ENCODE data around the gene ROR2. TPM values are rescaled to one million over a fixed set of nuclear protein-coding genes. Genes with fewer than 3 reads are reported as not detected.

Gene ROR2
- total RNA-seq, 8 experiments from 2014 or later = 0.32 to 26.3 (median 7.4) TPM

DNA sequence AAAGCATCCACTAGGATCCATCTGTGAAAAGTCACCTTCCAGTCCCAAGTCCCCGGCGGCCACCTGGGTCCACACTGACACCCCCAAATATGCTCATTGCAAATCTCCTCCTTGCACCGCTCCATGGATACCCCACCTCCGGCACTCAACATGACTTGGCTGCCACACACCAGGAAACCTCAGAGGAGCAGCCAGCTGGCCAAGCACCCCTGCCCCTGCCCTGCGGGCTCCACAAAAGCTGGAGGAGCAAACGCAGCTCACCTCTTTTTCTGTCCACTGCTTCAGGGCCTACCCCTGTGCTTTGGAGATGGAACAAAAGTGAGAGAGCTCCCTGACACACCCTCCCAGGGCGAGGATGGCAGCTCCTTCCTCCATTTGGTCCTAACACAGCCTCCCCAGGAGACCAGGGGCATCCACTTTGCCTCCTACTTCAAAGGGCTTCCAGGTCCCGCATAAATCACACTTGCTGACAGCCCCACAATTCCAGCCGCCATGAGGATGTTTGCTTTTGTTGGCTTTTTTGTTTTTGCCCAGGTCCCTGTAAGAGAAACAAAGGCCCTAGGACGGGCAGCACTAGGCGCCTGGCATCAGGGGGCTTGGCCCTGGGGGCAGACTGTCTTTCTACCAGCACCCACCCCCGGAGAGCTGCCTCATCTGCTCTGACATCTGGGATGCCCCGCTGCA is 14.8 kb downstream of the ROR2 start:
- Histone ChIP-seq H3K4me3 (no peak overlapping the region), H3K27ac (no peak overlapping the region), H3K4me1 (replicated peaks in 1 of 2) (peaks cover 4 to 5% of the 10 kb centered on the region in 2 donors)
- peak in 2 of 8 experiments; percentile 24 to 52 for ATAC-seq (replicated peaks in 6 of 8)
- 13 to 88% (median 40%) methylated on average over 2 to 7 of the region's 13 CpGs; no CpG with 5 or more reads in 4 of the 10 experiments for WGBS, 10 experiments
- in situ Hi-C loops (cut with MboI; ENCODE audit: low pct_unique_long_range_greater_than_20kb in 2 of 9, low sequenced_read_pairs in 9 of 9, unreplicated experiment in 9 of 9) = loop anchor here in 2 of 9 experiments (25.0 kb wide), 1 partner anchor 173 kb away; no protein-coding TSS in a partner anchor

DNA sequence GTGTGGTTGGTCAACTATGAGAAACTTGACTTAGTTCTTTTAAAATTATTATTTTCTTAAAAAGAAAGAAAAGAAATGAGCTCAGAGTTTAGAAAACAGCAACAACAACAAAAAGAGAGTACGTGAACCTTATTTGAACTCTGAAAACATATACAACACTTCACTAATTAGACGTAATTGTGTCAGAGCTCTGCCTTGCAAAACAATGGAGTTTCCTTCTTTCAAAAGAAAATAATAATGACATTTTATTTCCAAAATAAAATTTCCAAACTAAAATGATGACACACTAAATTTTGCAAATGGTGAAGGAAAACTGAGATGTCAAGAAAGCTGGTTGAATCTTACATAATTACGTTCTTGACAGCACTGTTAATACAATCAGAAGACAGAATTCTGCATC is 15.4 kb downstream of the ROR2 start:
- Histone ChIP-seq H3K4me1 (replicated peaks in 1 of 2) (peaks cover 4 to 5% of the 10 kb centered on the region in 2 donors), H3K27ac (no peak overlapping the region), H3K4me3 (no peak overlapping the region)
- in situ Hi-C loops (cut with MboI; ENCODE audit: low pct_unique_long_range_greater_than_20kb in 2 of 9, low sequenced_read_pairs in 9 of 9, unreplicated experiment in 9 of 9) = loop anchor here in 2 of 9 experiments (25.0 kb wide), 1 partner anchor 172 kb away; no protein-coding TSS in a partner anchor
- no peak for ATAC-seq (replicated peaks in 6 of 8)
- 33 to 83% (median 66%) methylated on average over 2 to 3 of the region's 3 CpGs; no CpG with 5 or more reads in 1 of the 10 experiments for WGBS, 10 experiments

DNA sequence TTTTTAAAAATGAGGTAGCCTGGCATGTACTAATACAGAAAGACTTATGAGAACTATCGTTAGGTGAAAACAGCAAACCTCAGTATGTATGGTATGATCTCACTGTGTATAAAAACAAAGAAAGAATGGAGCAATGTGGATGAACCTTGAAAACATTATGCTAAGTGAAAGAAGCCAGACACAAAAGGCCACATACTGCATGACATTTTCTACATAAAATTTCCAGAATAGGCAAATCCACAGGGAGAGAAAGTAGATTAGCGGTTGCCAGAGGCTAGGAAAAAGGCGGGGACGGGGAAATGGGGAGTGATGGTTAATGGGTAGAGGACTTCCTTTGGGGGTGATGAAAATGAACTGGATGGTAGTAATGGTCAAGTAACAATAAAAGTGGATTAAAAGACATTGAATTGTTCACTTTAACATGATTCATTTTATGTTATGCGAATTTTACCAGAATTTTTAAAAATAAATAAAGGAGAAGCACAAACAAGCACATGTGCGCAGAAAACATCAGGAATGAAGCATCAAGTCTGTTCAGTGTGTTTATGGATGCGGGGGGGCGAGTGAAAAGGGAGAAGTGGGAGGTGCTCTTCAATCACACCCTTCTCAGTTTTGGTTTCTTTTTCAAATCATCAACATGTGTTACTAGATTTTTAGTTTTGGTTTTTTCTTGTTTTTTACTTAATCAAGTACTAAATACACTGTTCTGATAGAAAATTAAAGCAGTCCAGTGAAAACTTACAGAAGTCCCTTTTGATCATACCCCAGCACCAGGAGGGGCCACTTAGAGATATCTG is 16.3 kb downstream of the ROR2 start:
- peak in 3 of 8 experiments; percentile 80 to 87 (median 82) for ATAC-seq (replicated peaks in 6 of 8)
- 5 to 100% (median 76%) methylated on average over 3 to 8 of the region's 8 CpGs for WGBS, 10 experiments

DNA sequence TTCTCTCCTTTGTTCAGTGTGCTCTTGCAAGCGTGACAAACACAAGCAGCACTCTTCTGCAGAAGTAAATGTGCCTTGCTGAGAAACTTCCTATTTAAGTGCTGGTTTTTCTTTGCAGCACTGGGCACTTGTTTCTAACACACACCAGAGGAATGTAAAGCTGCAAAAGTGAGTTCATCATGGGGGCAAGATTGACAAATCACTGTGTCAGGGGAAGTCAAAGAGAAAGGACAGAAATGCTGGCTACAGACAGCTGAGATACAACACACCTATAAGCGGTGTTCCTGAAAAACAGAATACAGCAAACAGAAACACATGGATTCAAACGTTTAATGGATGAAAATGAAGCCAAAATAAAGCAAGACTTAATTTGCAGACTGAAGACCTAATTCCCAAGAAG is 19.6 kb downstream of the ROR2 start:
- no peak overlapping the region for H3K4me3 ChIP-seq
- H3K4me1 ChIP-seq (replicated peaks in 1 of 2) = peaks cover 2 to 4% of the 10 kb centered on the region in 2 donors
- 40 to 100% (median 73%) methylated on average over 1 to 3 of the region's 3 CpGs; no CpG with 5 or more reads in 1 of the 10 experiments for WGBS, 10 experiments
- ATAC-seq (replicated peaks in 6 of 8) = no peak
- no peak overlapping the region for H3K27ac ChIP-seq
- in situ Hi-C loops (cut with MboI; ENCODE audit: low pct_unique_long_range_greater_than_20kb in 2 of 9, low sequenced_read_pairs in 9 of 9, unreplicated experiment in 9 of 9) = loop anchor here in 2 of 9 experiments (25.0 kb wide), 1 partner anchor 168 kb away; no protein-coding TSS in a partner anchor

More for the DNA sequence above, 16.3 kb downstream of the ROR2 start:
- H3K27ac ChIP-seq = no peak overlapping the region
- peaks cover 2 to 4% of the 10 kb centered on the region in 2 donors for H3K4me1 ChIP-seq (replicated peaks in 1 of 2)
- in situ Hi-C loops (cut with MboI; ENCODE audit: low pct_unique_long_range_greater_than_20kb in 2 of 9, low sequenced_read_pairs in 9 of 9, unreplicated experiment in 9 of 9) = loop anchor here in 2 of 9 experiments (25.0 kb wide), 1 partner anchor 171 kb away; no protein-coding TSS in a partner anchor
- no peak overlapping the region for H3K4me3 ChIP-seq

DNA sequence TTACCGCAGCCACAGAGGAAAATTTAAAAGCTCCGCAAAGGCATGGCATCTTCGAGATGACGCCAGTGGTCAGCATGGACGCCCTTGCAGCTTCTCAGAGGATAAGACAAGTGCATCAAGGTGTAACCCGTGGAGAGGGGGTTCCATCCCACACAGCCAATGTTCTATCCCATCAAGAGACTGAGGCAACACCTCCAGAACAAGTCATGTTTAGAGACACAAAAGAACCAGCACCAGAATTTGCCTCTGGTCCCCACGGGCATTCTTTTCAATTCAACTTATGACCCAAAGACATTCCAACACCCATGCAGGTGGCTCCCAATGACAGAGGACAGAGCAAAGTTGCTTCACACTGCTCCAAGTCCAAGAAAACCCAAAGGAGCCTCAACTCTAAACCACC is 20.7 kb downstream of the ROR2 start:
- ATAC-seq (replicated peaks in 6 of 8) = no peak
- H3K4me3 ChIP-seq = no peak overlapping the region
- no peaks in the 10 kb centered on the region for H3K4me1 ChIP-seq (replicated peaks in 1 of 2)
- H3K27ac ChIP-seq = no peak overlapping the region
- WGBS, 10 experiments = 31 to 100% (median 92%) methylated on average over 2 to 6 of the region's 7 CpGs; no CpG with 5 or more reads in 2 of the 10 experiments
- in situ Hi-C loops (cut with MboI; ENCODE audit: low pct_unique_long_range_greater_than_20kb in 2 of 9, low sequenced_read_pairs in 9 of 9, unreplicated experiment in 9 of 9) = loop anchor here in 2 of 9 experiments (25.0 kb wide), 1 partner anchor 167 kb away; no protein-coding TSS in a partner anchor

GRCh38 chr9:91927922-91928510 is 22.0 kb downstream of the ROR2 start:
- WGBS, 10 experiments = 60 to 100% (median 98%) methylated on average over 1 to 3 of the region's 8 CpGs; no CpG with 5 or more reads in 6 of the 10 experiments
- no peak for ATAC-seq (replicated peaks in 6 of 8)
- H3K4me1 ChIP-seq (replicated peaks in 1 of 2) = no peaks in the 10 kb centered on the region
- no peak overlapping the region for H3K4me3 ChIP-seq
- H3K27ac ChIP-seq = no peak overlapping the region
- in situ Hi-C loops (cut with MboI; ENCODE audit: low pct_unique_long_range_greater_than_20kb in 2 of 9, low sequenced_read_pairs in 9 of 9, unreplicated experiment in 9 of 9) = loop anchor here in 2 of 9 experiments (25.0 kb wide), 1 partner anchor 166 kb away; no protein-coding TSS in a partner anchor

GRCh38 chr9:91924090-91924489 is 25.9 kb downstream of the ROR2 start:
- ATAC-seq (replicated peaks in 6 of 8) = no peak
- 28 to 93% (median 80%) methylated on average over 1 to 3 of the region's 6 CpGs; no CpG with 5 or more reads in 5 of the 10 experiments for WGBS, 10 experiments
- in situ Hi-C loops (cut with MboI; ENCODE audit: low pct_unique_long_range_greater_than_20kb in 2 of 9, low sequenced_read_pairs in 9 of 9, unreplicated experiment in 9 of 9) = loop anchor here in 1 of 9 experiments (25.0 kb wide), 1 partner anchor 88 kb away; no protein-coding TSS in a partner anchor
- H3K4me1 ChIP-seq (replicated peaks in 1 of 2) = peaks cover 0 to 4% of the 10 kb centered on the region in 2 donors
- H3K4me3 ChIP-seq = no peak overlapping the region
- H3K27ac ChIP-seq = no peak overlapping the region

- Histone ChIP-seq H3K27ac (no peak overlapping the region), H3K4me1 (replicated peaks in 1 of 2) (peaks cover 0 to 4% of the 10 kb centered on the region in 2 donors), H3K4me3 (no peak overlapping the region)
- WGBS, 10 experiments = 0 to 83% (median 67%) methylated on average over 1 of the region's 1 CpG; no CpG with 5 or more reads in 3 of the 10 experiments
- in situ Hi-C loops (cut with MboI; ENCODE audit: low pct_unique_long_range_greater_than_20kb in 2 of 9, low sequenced_read_pairs in 9 of 9, unreplicated experiment in 9 of 9) = loop anchor here in 1 of 9 experiments (25.0 kb wide), 1 partner anchor 89 kb away; no protein-coding TSS in a partner anchor
- ATAC-seq (replicated peaks in 6 of 8) = no peak
These were observed 26.9 kb downstream of the ROR2 start for GRCh38 chr9:91923145-91923544.

- in situ Hi-C loops (cut with MboI; ENCODE audit: low pct_unique_long_range_greater_than_20kb in 2 of 9, low sequenced_read_pairs in 9 of 9, unreplicated experiment in 9 of 9) = loop anchor here in 1 of 9 experiments (25.0 kb wide), 1 partner anchor 91 kb away; no protein-coding TSS in a partner anchor
- ATAC-seq (replicated peaks in 6 of 8) = peak in 3 of 8 experiments; percentile 77 to 90 (median 85)
- Histone ChIP-seq H3K4me1 (replicated peaks in 1 of 2) (peaks cover 0 to 4% of the 10 kb centered on the region in 2 donors), H3K27ac (no peak overlapping the region), H3K4me3 (no peak overlapping the region)
- 22 to 93% (median 64%) methylated on average over 1 to 7 of the region's 9 CpGs; no CpG with 5 or more reads in 2 of the 10 experiments for WGBS, 10 experiments
These were observed 28.7 kb downstream of the ROR2 start for GRCh38 chr9:91921371-91921770.

- H3K4me1 ChIP-seq (replicated peaks in 1 of 2) = peaks cover 0 to 4% of the 10 kb centered on the region in 2 donors
- ATAC-seq (replicated peaks in 6 of 8) = peak in 5 of 8 experiments; percentile 11 to 49 (median 44)
- no peak overlapping the region for H3K27ac ChIP-seq
- in situ Hi-C loops (cut with MboI; ENCODE audit: low pct_unique_long_range_greater_than_20kb in 2 of 9, low sequenced_read_pairs in 9 of 9, unreplicated experiment in 9 of 9) = loop anchor here in 1 of 9 experiments (25.0 kb wide), 1 partner anchor 92 kb away; no protein-coding TSS in a partner anchor
- 33 to 80% (median 45%) methylated on average over 1 to 5 of the region's 6 CpGs for WGBS, 10 experiments
- H3K4me3 ChIP-seq = no peak overlapping the region
These were observed 29.2 kb downstream of the ROR2 start for GRCh38 chr9:91920630-91921350.

GRCh38 chr9:91919621-91920020 is 30.4 kb downstream of the ROR2 start:
- H3K27ac ChIP-seq = no peak overlapping the region
- 75 to 100% (median 87%) methylated on average over 1 to 5 of the region's 5 CpGs; no CpG with 5 or more reads in 4 of the 10 experiments for WGBS, 10 experiments
- ATAC-seq (replicated peaks in 6 of 8) = no peak
- H3K4me1 ChIP-seq (replicated peaks in 1 of 2) = peaks cover 0 to 4% of the 10 kb centered on the region in 2 donors
- in situ Hi-C loops (cut with MboI; ENCODE audit: low pct_unique_long_range_greater_than_20kb in 2 of 9, low sequenced_read_pairs in 9 of 9, unreplicated experiment in 9 of 9) = loop anchor here in 1 of 9 experiments (25.0 kb wide), 1 partner anchor 93 kb away; no protein-coding TSS in a partner anchor
- H3K4me3 ChIP-seq = no peak overlapping the region
